ENCODE results near the gene CREB3. TPM values are rescaled to one million over a fixed set of nuclear protein-coding genes. Genes with fewer than 3 reads are reported as not detected.

The CREB3 gene
- total and polyA plus RNA-seq, 2 of the 4 experiments (the other 2 are of a cell fraction) = 60.7 to 106 TPM

DNA sequence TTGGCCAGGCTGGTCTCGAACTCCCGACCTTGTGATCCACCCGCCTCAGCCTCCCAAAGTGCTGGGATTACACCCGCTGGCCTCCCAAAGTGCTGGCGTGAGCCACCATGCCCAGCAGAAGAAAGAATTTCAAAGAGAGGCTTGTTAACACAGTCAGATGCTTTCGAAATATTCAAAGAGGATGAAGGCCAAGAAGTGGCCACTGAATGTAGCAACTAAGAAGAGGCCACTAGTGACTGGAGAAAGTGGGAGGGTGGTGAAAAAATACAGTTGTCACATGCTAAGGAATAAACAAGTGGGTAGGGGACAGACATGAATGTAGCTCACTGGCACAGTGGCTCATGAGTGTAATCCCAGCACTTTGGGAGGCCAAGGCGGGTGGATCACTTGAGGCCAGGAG, 29.8 kb upstream of the CREB3 start:
- Histone ChIP-seq H2AK9ac (replicated peaks; ENCODE audit: low read depth, low read length, poor library complexity) (no peak overlapping the region), H4K91ac (ENCODE audit: insufficient read depth, low read depth, low read length) (no peak overlapping the region), H3K36me3 (ENCODE audit: control insufficient read depth, insufficient read depth, low read length) (peaks cover 92% of the 10 kb centered on the region), H2BK15ac (ENCODE audit: low read depth, low read length) (no peak overlapping the region), H3K18ac (ENCODE audit: low read depth, low read length) (no peak overlapping the region), H2AFZ (replicated peaks; ENCODE audit: low read length, poor library complexity) (no peak overlapping the region), H4K8ac (ENCODE audit: low read depth in 2 of 2, low read length in 2 of 2) (no peak overlapping the region), H2BK20ac (ENCODE audit: low read depth, low read length) (no peak overlapping the region), H3K4ac (ENCODE audit: low read depth, low read length) (no peak overlapping the region), H2BK5ac (ENCODE audit: low read depth, low read length, poor library complexity, severe bottlenecking) (no peak overlapping the region), H3K27ac (ENCODE audit: insufficient read depth, low read length) (no peak overlapping the region), H3K79me1 (ENCODE audit: low read depth in 1 of 2, low read length in 2 of 2) (peaks cover 55 to 77% of the 10 kb centered on the region in 2 experiments), H3K4me2 (ENCODE audit: low read depth, low read length) (no peak overlapping the region), H3K56ac (ENCODE audit: extremely low read depth, insufficient read depth, low read length) (no peak overlapping the region), H3K4me3 (ENCODE audit: insufficient read depth, low read depth, low read length) (no peak overlapping the region), H3K23ac (ENCODE audit: low read depth, low read length) (no peak overlapping the region), H2AK5ac (ENCODE audit: low read depth, low read length) (no peak overlapping the region), H3K4me1 (ENCODE audit: control insufficient read depth, insufficient read depth, low read length) (no peaks in the 10 kb centered on the region), H3K14ac (replicated peaks; ENCODE audit: low read depth, low read length) (no peak overlapping the region), H3K9ac (ENCODE audit: low read depth, low read length) (no peak overlapping the region), H3K9me3 (ENCODE audit: control insufficient read depth, insufficient read depth, low read length) (no peaks in the 10 kb centered on the region), H3K27me3 (ENCODE audit: control insufficient read depth, insufficient read depth, low read length) (no peaks in the 10 kb centered on the region), H4K5ac (ENCODE audit: low read depth, low read length) (no peak overlapping the region), H4K20me1 (ENCODE audit: insufficient read depth, low read length) (peaks cover 20% of the 10 kb centered on the region; the same call in 1 of the 2 replicates), H2BK120ac (ENCODE audit: low read depth, low read length) (no peak overlapping the region), H3K9me1 (ENCODE audit: insufficient read depth, low read length) (peaks cover 7% of the 10 kb centered on the region)
- ChIA-PET POLR2A (ENCODE audit: unreplicated experiment) (no interaction called here), CTCF (interaction anchor here (0.8 kb wide), 1 partner anchor 11 kb away, joined by 4 read pairs; no protein-coding TSS in a partner anchor)
- intact Hi-C loops (cut with micrococcal nuclease) (no loop called here), dilution Hi-C loops (cut with HindIII; ENCODE audit: low sequenced_read_pairs, unreplicated experiment) (no loop called here), in situ Hi-C loops (cut with MboI; ENCODE audit: low sequenced_read_pairs) (no loop called here)
- DNase-seq (no peak), ATAC-seq (ENCODE audit: low read depth) (no peak)
- WGBS, 2 experiments (ENCODE audit: extremely low coverage in 2 of 2, insufficient read length in 1 of 2) = 96% methylated on average over 4 of the region's 7 CpGs; no CpG with 5 or more reads in 1 of the 2 experiments
- TF ChIP-seq, protein P1, sequence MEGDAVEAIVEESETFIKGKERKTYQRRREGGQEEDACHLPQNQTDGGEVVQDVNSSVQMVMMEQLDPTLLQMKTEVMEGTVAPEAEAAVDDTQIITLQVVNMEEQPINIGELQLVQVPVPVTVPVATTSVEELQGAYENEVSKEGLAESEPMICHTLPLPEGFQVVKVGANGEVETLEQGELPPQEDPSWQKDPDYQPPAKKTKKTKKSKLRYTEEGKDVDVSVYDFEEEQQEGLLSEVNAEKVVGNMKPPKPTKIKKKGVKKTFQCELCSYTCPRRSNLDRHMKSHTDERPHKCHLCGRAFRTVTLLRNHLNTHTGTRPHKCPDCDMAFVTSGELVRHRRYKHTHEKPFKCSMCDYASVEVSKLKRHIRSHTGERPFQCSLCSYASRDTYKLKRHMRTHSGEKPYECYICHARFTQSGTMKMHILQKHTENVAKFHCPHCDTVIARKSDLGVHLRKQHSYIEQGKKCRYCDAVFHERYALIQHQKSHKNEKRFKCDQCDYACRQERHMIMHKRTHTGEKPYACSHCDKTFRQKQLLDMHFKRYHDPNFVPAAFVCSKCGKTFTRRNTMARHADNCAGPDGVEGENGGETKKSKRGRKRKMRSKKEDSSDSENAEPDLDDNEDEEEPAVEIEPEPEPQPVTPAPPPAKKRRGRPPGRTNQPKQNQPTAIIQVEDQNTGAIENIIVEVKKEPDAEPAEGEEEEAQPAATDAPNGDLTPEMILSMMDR (conservative IDR thresholded peaks at IDR 0.05; ENCODE audit: low read depth, low read length) = no peak
- no peak for TF ChIP-seq CEBPB (IDR thresholded peaks at IDR 0.05; ENCODE audit: low read depth, low read length)
- TF ChIP-seq, protein P2, sequence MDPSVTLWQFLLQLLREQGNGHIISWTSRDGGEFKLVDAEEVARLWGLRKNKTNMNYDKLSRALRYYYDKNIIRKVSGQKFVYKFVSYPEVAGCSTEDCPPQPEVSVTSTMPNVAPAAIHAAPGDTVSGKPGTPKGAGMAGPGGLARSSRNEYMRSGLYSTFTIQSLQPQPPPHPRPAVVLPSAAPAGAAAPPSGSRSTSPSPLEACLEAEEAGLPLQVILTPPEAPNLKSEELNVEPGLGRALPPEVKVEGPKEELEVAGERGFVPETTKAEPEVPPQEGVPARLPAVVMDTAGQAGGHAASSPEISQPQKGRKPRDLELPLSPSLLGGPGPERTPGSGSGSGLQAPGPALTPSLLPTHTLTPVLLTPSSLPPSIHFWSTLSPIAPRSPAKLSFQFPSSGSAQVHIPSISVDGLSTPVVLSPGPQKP (IDR thresholded peaks at IDR 0.05; ENCODE audit: borderline replicate concordance, low read depth, low read length) = no peak
- no peak for TF ChIP-seq MAZ (IDR thresholded peaks at IDR 0.05; ENCODE audit: borderline replicate concordance, low read depth, low read length)
- no peak for TF ChIP-seq POLR2A (IDR thresholded peaks at IDR 0.05; ENCODE audit: low read depth, low read length)
- no peak for TF ChIP-seq CHD1 (IDR thresholded peaks at IDR 0.05; ENCODE audit: low read depth, low read length)
- no peak for TF ChIP-seq RFX5 (IDR thresholded peaks at IDR 0.05; ENCODE audit: low read depth, low read length)
- no peak for TF ChIP-seq RCOR1 (IDR thresholded peaks at IDR 0.05; ENCODE audit: insufficient replicate concordance, low read length)
- TF ChIP-seq MAFK (IDR thresholded peaks at IDR 0.05; ENCODE audit: low read depth, low read length) = no peak
- TF ChIP-seq, protein P3, sequence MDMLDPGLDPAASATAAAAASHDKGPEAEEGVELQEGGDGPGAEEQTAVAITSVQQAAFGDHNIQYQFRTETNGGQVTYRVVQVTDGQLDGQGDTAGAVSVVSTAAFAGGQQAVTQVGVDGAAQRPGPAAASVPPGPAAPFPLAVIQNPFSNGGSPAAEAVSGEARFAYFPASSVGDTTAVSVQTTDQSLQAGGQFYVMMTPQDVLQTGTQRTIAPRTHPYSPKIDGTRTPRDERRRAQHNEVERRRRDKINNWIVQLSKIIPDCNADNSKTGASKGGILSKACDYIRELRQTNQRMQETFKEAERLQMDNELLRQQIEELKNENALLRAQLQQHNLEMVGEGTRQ (IDR thresholded peaks at IDR 0.05; ENCODE audit: low read depth, low read length) = no peak
- TF ChIP-seq SMC3 (IDR thresholded peaks at IDR 0.05; ENCODE audit: low read depth, low read length) = no peak
- no peak for TF ChIP-seq BHLHE40 (IDR thresholded peaks at IDR 0.05; ENCODE audit: low read depth, low read length)
- no peak for TF ChIP-seq NFE2L2 (IDR thresholded peaks at IDR 0.05; ENCODE audit: low read depth, low read length)
- no peak for TF ChIP-seq RAD21 (IDR thresholded peaks at IDR 0.05; ENCODE audit: low read length)
- no peak for TF ChIP-seq MXI1 (IDR thresholded peaks at IDR 0.05; ENCODE audit: borderline replicate concordance, low read depth, low read length)
- TF ChIP-seq FOS (IDR thresholded peaks at IDR 0.05; ENCODE audit: low read depth, low read length) = no peak
- no TSS peak for BruUV-seq (replicated peaks)

Data from IMR-90 (cell line).